ENCODE measurements around the gene INAVA.

Gene INAVA

GRCh38 chr1:200894712-200895442 lies at the start of gene INAVA:
INAVA (plus strand) TSS chr1:200894900; CDS start chr1:200898401, 3,501 bp downstream.
- no peak for DNase-seq (ENCODE audit: low read depth in 2 of 2)

- no peak for DNase-seq (ENCODE audit: low read depth in 2 of 2)
These were observed 49.3 kb upstream of the INAVA start for GRCh38 chr1:200845360-200845759.

GRCh38 chr1:200846398-200846797 lies 48.3 kb upstream of the INAVA start:
- no peak for DNase-seq (ENCODE audit: low read depth in 2 of 2)

- DNase-seq (ENCODE audit: low read depth in 2 of 2): no peak
These were observed 45.3 kb upstream of the INAVA start for GRCh38 chr1:200849430-200849829.

GRCh38 chr1:200850554-200850953 lies 44.1 kb upstream of the INAVA start:
- DNase-seq (ENCODE audit: low read depth in 2 of 2): no peak

GRCh38 chr1:200856716-200857357 lies 37.9 kb upstream of the INAVA start:
- DNase-seq (ENCODE audit: low read depth in 2 of 2): no peak

GRCh38 chr1:200857804-200858203 lies 36.9 kb upstream of the INAVA start:
- DNase-seq (ENCODE audit: low read depth in 2 of 2): no peak

- DNase-seq (ENCODE audit: low read depth in 2 of 2): no peak
These were observed 32.6 kb upstream of the INAVA start for GRCh38 chr1:200861937-200862647.

- DNase-seq (ENCODE audit: low read depth in 2 of 2): no peak
These were observed 31.8 kb upstream of the INAVA start for GRCh38 chr1:200862713-200863415.

- DNase-seq (ENCODE audit: low read depth in 2 of 2): no peak
These were observed 28.6 kb upstream of the INAVA start for GRCh38 chr1:200866116-200866515.

- DNase-seq (ENCODE audit: low read depth in 2 of 2): no peak
These were observed 28.2 kb upstream of the INAVA start for GRCh38 chr1:200866521-200866920.

- DNase-seq (ENCODE audit: low read depth in 2 of 2): no peak
These were observed 27.5 kb upstream of the INAVA start for GRCh38 chr1:200867018-200867811.

GRCh38 chr1:200869376-200869752 lies 25.3 kb upstream of the INAVA start:
- DNase-seq (ENCODE audit: low read depth in 2 of 2): no peak

- no peak for DNase-seq (ENCODE audit: low read depth in 2 of 2)
These were observed 24.8 kb upstream of the INAVA start for GRCh38 chr1:200869753-200870391.

GRCh38 chr1:200872446-200873115 lies 22.1 kb upstream of the INAVA start, which contains the start of gene GPR25:
GPR25 (plus strand) TSS chr1:200872981; CDS start chr1:200873038, 57 bp downstream.
- no peak for DNase-seq (ENCODE audit: low read depth in 2 of 2)

- no peak for DNase-seq (ENCODE audit: low read depth in 2 of 2)
These were observed 21.5 kb upstream of the INAVA start for GRCh38 chr1:200873116-200873670.

- no peak for DNase-seq (ENCODE audit: low read depth in 2 of 2)
These were observed 20.9 kb upstream of the INAVA start for GRCh38 chr1:200873671-200874397.

GRCh38 chr1:200874694-200875093 lies 20.0 kb upstream of the INAVA start:
- DNase-seq (ENCODE audit: low read depth in 2 of 2): no peak

GRCh38 chr1:200875416-200875815 lies 19.3 kb upstream of the INAVA start:
- no peak for DNase-seq (ENCODE audit: low read depth in 2 of 2)
